H1 (cell line): Measurements from ENCODE around the gene PPRC1. TPM values are rescaled to one million over a fixed set of nuclear protein-coding genes. Genes with fewer than 3 reads are reported as not detected.

Experiments used
- CTCF ChIA-PET: fragments of 300-600 bp; sonication (Branson Sonifier 250); formaldehyde crosslinking; loops from one replicate; lab custom pipeline; 2021; ENCODE audit not compliant: partially characterized antibody; lab: Charles Lee
- POLR2A ChIA-PET: fragments of 300-600 bp; sonication (Branson Sonifier 250); formaldehyde crosslinking; loops from one replicate; lab custom pipeline; 2021; ENCODE audit warnings: inconsistent platforms; ENCODE audit not compliant: partially characterized antibody; lab: Charles Lee
- DNase-seq, 2 experiments: peaks; one replicate each; pipeline versions ENCODE4 v3.0.0 to v3.0.0-alpha.2; 2010 to 2022; ENCODE audit warnings: low spot score in 2 of 2, low read depth in 1 of 2, mixed read lengths in 1 of 2
- FAIRE-seq: peaks from 2 replicates; lab custom pipeline; 2011; peaks lifted over from hg19 to GRCh38; lab: Jason Lieb, UNC
- H2AFZ ChIP-seq: 2 replicates; pipeline ENCODE4 v1.8.1; 2012; ENCODE audit warnings: low read length, inconsistent platforms
- H2AK5ac ChIP-seq: 2 replicates; pipeline ENCODE4 v1.6.1; 2013; ENCODE audit warnings: low read depth, low read length
- H2BK120ac ChIP-seq: replicated peaks from 2 replicates; pipeline ENCODE3; 2013; ENCODE audit warnings: low read depth, low read length, inconsistent platforms
- H2BK12ac ChIP-seq: 2 replicates; pipeline ENCODE4 v1.6.1; 2013; ENCODE audit warnings: low read depth, low read length
- H2BK15ac ChIP-seq: 2 replicates; pipeline ENCODE4 v1.6.1; 2013; ENCODE audit warnings: low read length
- H2BK20ac ChIP-seq: 2 replicates; pipeline ENCODE4 v1.6.1; 2013; ENCODE audit warnings: low read length
- H2BK5ac ChIP-seq: 2 replicates; pipeline ENCODE4 v1.6.1; 2013; ENCODE audit warnings: low read depth, low read length
- H3K14ac ChIP-seq: 2 replicates; pipeline ENCODE4 v1.6.1; 2013; ENCODE audit warnings: inconsistent platforms; ENCODE audit not compliant: insufficient read length
- H3K18ac ChIP-seq: 2 replicates; pipeline ENCODE4 v1.6.1; 2013; ENCODE audit warnings: low read length; ENCODE audit errors: extremely low read depth
- H3K23ac ChIP-seq: 2 replicates; pipeline ENCODE4 v1.6.1; 2013; ENCODE audit warnings: inconsistent platforms; ENCODE audit not compliant: insufficient read length
- H3K23me2 ChIP-seq: 2 replicates; pipeline ENCODE4 v1.6.1; 2013; ENCODE audit warnings: low read depth, low read length
- H3K27ac ChIP-seq: 2 replicates; pipeline ENCODE4 v1.6.1; 2011; ENCODE audit warnings: low read depth, low read length, inconsistent platforms
- H3K27me3 ChIP-seq, 4 experiments: replicated peaks in 1 of 4; 1 replicate in 1 of 4; 2 replicates in 3 of 4; pipeline versions ENCODE4 v1.6.1 to v1.8.1; 2011 to 2013; ENCODE audit warnings: low read length in 3 of 4, mild to moderate bottlenecking in 3 of 4, inconsistent platforms in 2 of 4, mixed read lengths in 2 of 4, moderate library complexity in 1 of 4; ENCODE audit not compliant: control insufficient read depth in 3 of 4, insufficient read depth in 3 of 4; ENCODE audit errors: extremely low read depth in 1 of 4
- H3K36me3 ChIP-seq, 4 experiments: 2 replicates each; pipeline versions ENCODE4 v1.6.1 to v1.8.1; 2011 to 2013; ENCODE audit warnings: mild to moderate bottlenecking in 4 of 4, low read length in 3 of 4, moderate library complexity in 2 of 4, control low read depth in 1 of 4, inconsistent platforms in 1 of 4; ENCODE audit not compliant: insufficient read depth in 4 of 4, control insufficient read depth in 2 of 4
- H3K4ac ChIP-seq: replicated peaks from 2 replicates; pipeline ENCODE3; 2013; ENCODE audit warnings: low read length, low read depth, mixed read lengths, inconsistent platforms; ENCODE audit not compliant: insufficient read length
- H3K4me1 ChIP-seq, 4 experiments: replicated peaks in 1 of 4; 1 replicate in 1 of 4; 2 replicates in 3 of 4; pipeline versions ENCODE4 v1.6.1 to v1.8.1; 2011 to 2013; ENCODE audit warnings: low read length in 3 of 4, inconsistent platforms in 2 of 4, mixed read lengths in 1 of 4; ENCODE audit not compliant: insufficient read depth in 4 of 4, control insufficient read depth in 3 of 4
- H3K4me2 ChIP-seq, 2 experiments: 2 replicates each; pipeline versions ENCODE4 v1.6.1 to v1.8.1; 2011 to 2013; ENCODE audit warnings: low read depth in 2 of 2, low read length in 2 of 2, control low read depth in 1 of 2, inconsistent platforms in 1 of 2, mild to moderate bottlenecking in 1 of 2; ENCODE audit not compliant: insufficient read depth in 1 of 2
- H3K4me3 ChIP-seq, 4 experiments: fragments of 200-600, 300-600 bp in 1 of 4; sonication (generic), shearing (Covaris generic), sonication (Bioruptor Twin) in 1 of 4; 2 replicates each; pipeline versions ENCODE4 v1.5.1 to v1.8.1; 2011 to 2016; ENCODE audit warnings: low read length in 4 of 4, low read depth in 3 of 4, control low read depth in 2 of 4, inconsistent platforms in 2 of 4, mild to moderate bottlenecking in 2 of 4, mixed read lengths in 1 of 4, moderate library complexity in 1 of 4; ENCODE audit not compliant: insufficient read depth in 2 of 4; ENCODE audit errors: extremely low read depth in 1 of 4
- H3K56ac ChIP-seq: replicated peaks from 2 replicates; pipeline ENCODE3; 2013; ENCODE audit warnings: low read depth, mild to moderate bottlenecking, mixed read lengths, low read length, inconsistent platforms; ENCODE audit not compliant: insufficient read length
- H3K79me1 ChIP-seq: 2 replicates; pipeline ENCODE4 v1.6.1; 2013; ENCODE audit warnings: low read depth, low read length, control low read depth
- H3K79me2 ChIP-seq, 2 experiments: 2 replicates each; pipeline versions ENCODE4 v1.6.1 to v1.8.1; 2012 to 2013; ENCODE audit warnings: low read length in 2 of 2, mild to moderate bottlenecking in 2 of 2, inconsistent platforms in 1 of 2; ENCODE audit not compliant: insufficient read depth in 2 of 2, control insufficient read depth in 1 of 2
- H3K9ac ChIP-seq, 4 experiments: replicated peaks in 1 of 4; 1 replicate in 1 of 4; 2 replicates in 3 of 4; pipeline versions ENCODE4 v1.6.1 to v1.8.1; 2011 to 2013; ENCODE audit warnings: low read depth in 3 of 4, low read length in 3 of 4, control low read depth in 2 of 4, mild to moderate bottlenecking in 2 of 4, moderate library complexity in 2 of 4, inconsistent platforms in 1 of 4; ENCODE audit errors: extremely low read depth in 1 of 4
- H3K9me3 ChIP-seq, 2 experiments: 2 replicates each; pipeline versions ENCODE4 v1.6.1 to v1.8.1; 2012 to 2013; ENCODE audit warnings: mild to moderate bottlenecking in 2 of 2, moderate library complexity in 2 of 2, control low read depth in 1 of 2, inconsistent platforms in 1 of 2, low read depth in 1 of 2, low read length in 1 of 2, mixed read lengths in 1 of 2; ENCODE audit not compliant: insufficient read depth in 2 of 2
- H4K20me1 ChIP-seq, 2 experiments: replicated peaks in 1 of 2; 2 replicates each; pipeline versions ENCODE3 to v1.8.1; 2011 to 2013; ENCODE audit warnings: inconsistent platforms in 2 of 2, low read length in 2 of 2, mild to moderate bottlenecking in 1 of 2; ENCODE audit not compliant: insufficient read depth in 2 of 2, control insufficient read depth in 1 of 2
- H4K5ac ChIP-seq: 2 replicates; pipeline ENCODE4 v1.6.1; 2013; ENCODE audit warnings: low read length, low read depth, mixed read lengths, inconsistent platforms; ENCODE audit not compliant: insufficient read length
- H4K8ac ChIP-seq: 2 replicates; pipeline ENCODE4 v1.8.0; 2013; ENCODE audit warnings: mild to moderate bottlenecking, moderate library complexity, low read length, inconsistent platforms; ENCODE audit not compliant: insufficient read depth; ENCODE audit errors: extremely low read depth
- H4K91ac ChIP-seq: replicated peaks from 2 replicates; pipeline ENCODE3; 2013; ENCODE audit warnings: low read length, mixed read lengths, inconsistent platforms; ENCODE audit not compliant: insufficient read length
- CTBP2 ChIP-seq: IDR thresholded peaks from 2 replicates; pipeline ENCODE4 v1.7.0; 2011; ENCODE audit warnings: borderline replicate concordance, mild to moderate bottlenecking, moderate library complexity, mixed read lengths, low read length; ENCODE audit not compliant: insufficient read depth, insufficient read length
- EZH2 ChIP-seq: fragments of 200-600 bp; sonication (generic); IDR thresholded peaks from 2 replicates; pipeline ENCODE4 v1.7.1; 2012; ENCODE audit warnings: low read depth, mild to moderate bottlenecking, moderate library complexity, low read length, inconsistent platforms; ENCODE audit not compliant: severe bottlenecking
- FOSL1 ChIP-seq: IDR thresholded peaks from 2 replicates; pipeline ENCODE4 v1.6.1; 2011; ENCODE audit warnings: mild to moderate bottlenecking, low read depth, low read length, moderate library complexity; ENCODE audit not compliant: insufficient read depth
- MAFK ChIP-seq: IDR thresholded peaks from 2 replicates; pipeline ENCODE4 v1.6.1; 2012; ENCODE audit warnings: low read depth, mild to moderate bottlenecking, improper control_type of control experiment, low read length
- SP4 ChIP-seq: IDR thresholded peaks from 2 replicates; pipeline ENCODE4 v1.6.1; 2012; ENCODE audit warnings: low read length, inconsistent platforms
- WGBS, 2 experiments: shearing (Covaris generic) in 1 of 2; methylation state at CpG; one replicate each; pipeline versions ENCODE4 v1.1.6 to v1.1.7; 2013 to 2015; ENCODE audit warnings: low lambda C conversion rate in 2 of 2, mixed read lengths in 2 of 2, inconsistent platforms in 1 of 2, low coverage in 1 of 2, missing lambda C conversion rate in 1 of 2; ENCODE audit not compliant: insufficient replicate concordance in 2 of 2, insufficient coverage in 1 of 2, insufficient read length in 1 of 2; ENCODE audit errors: extremely low coverage in 1 of 2, missing lambda C conversion rate in 1 of 2; 5-methylcytosine and 5-hydroxymethylcytosine counted together
- polyA plus RNA-seq, 7 experiments: library from polyadenylated mRNA; depleted of rRNA in 3 of 7; stranded (reverse) in 5 of 7; unstranded in 2 of 7; fragments of >200 nt in 5 of 7; fragments of 200-250 nt in 2 of 7; gene quantifications; 1 replicate in 5 of 7; 2 replicates in 1 of 7; 4 replicates in 1 of 7; pipeline versions ENCODE4 v1.2.1 to v1.2.3, GENCODE V29; 2011 to 2013; ENCODE audit warnings: missing spikeins in 2 of 7, mixed read lengths in 2 of 7
- total RNA-seq: library from RNA; stranded (reverse); fragmentation: NEBNext Ultra II Directional; extraction: Animal tissue kit (Norgen Biotek cat#: 25700); gene quantifications from 2 replicates; pipeline ENCODE4 v1.2.1, GENCODE V29; 2021
- TF ChIP-seq, protein P1 (sequence below): IDR thresholded peaks from 2 replicates; pipeline ENCODE4 v1.6.1; 2012; ENCODE audit warnings: inconsistent platforms

Gene PPRC1
- total and polyA plus RNA-seq, 2 of the 8 experiments (the other 6 are each of a cell fraction or from before 2014, with no cell fraction given): 46.5 to 88.4 TPM

DNA sequence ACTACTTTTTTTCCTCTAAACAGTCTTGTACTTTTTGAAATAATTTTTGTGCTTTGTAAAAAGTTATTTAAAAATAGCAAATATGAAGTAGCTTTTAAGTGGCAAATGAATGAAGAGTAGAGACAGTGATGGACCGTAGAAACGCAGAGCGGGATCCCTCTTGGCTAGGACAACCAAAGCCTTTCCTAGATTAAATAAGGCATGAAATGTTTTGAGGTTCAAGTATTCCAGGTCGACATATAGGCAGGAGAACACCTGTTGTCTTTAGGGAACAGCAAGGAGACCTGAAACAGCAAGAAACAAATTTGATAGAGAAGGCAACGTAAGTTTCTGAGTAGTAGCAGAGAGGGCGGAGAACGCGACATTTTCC, 662 bp upstream of the PPRC1 start:
- peak overlapping the region; percentile 75 to 95 (median 86) for H3K4me3 ChIP-seq
- DNase-seq: no peak
- ChIA-PET POLR2A (interaction anchor here (0.6 to 3.7 kb wide), 17 partner anchors 9 to 266 kb away, joined by 3 to 23 read pairs (median 4); partner anchors contain the start of genes LDB1 and NOLC1), CTCF (interaction anchor here (1.1 to 2.8 kb wide), 8 partner anchors 9 to 266 kb away, joined by 3 to 28 read pairs (median 4); partner anchors contain the start of gene NOLC1)
- no peak overlapping the region for H2BK20ac ChIP-seq
- H3K4me1 ChIP-seq: peaks cover 0 to 12% (median 3%) of the 10 kb centered on the region in 4 experiments; a peak in 4 of 7 replicates
- H3K79me2 ChIP-seq: peaks cover 39 to 43% of the 10 kb centered on the region in 2 experiments
- no peak overlapping the region for H2BK12ac ChIP-seq
- H3K27ac ChIP-seq: no peak overlapping the region
- H3K4ac ChIP-seq: no peak overlapping the region
- H2BK15ac ChIP-seq: no peak overlapping the region
- no peak for FAIRE-seq
- H3K56ac ChIP-seq: no peak overlapping the region
- H3K79me1 ChIP-seq: peaks cover 2% of the 10 kb centered on the region
- H3K9ac ChIP-seq: no peak overlapping the region
- peaks cover 15 to 21% of the 10 kb centered on the region in 2 experiments for H4K20me1 ChIP-seq
- H3K14ac ChIP-seq: no peak overlapping the region
- H3K23ac ChIP-seq: no peak overlapping the region
- WGBS, 2 experiments: 48% methylated on average over 8 of the region's 8 CpGs; no CpG with 5 or more reads in 1 of the 2 experiments
- no peak overlapping the region; the same call in 1 of the 2 replicates for H2BK5ac ChIP-seq
- H3K4me2 ChIP-seq: peak overlapping the region; percentile 20 to 90
- H3K9me3 ChIP-seq: no peaks in the 10 kb centered on the region
- H2AK5ac ChIP-seq: no peak overlapping the region
- H4K91ac ChIP-seq: no peak overlapping the region
- H3K36me3 ChIP-seq: no peaks in the 10 kb centered on the region
- H2AFZ ChIP-seq: peak overlapping the region; percentile 99
- no peak overlapping the region for H4K5ac ChIP-seq
- no peak overlapping the region for H4K8ac ChIP-seq
- no peaks in the 10 kb centered on the region for H3K27me3 ChIP-seq
- no peak overlapping the region for H3K18ac ChIP-seq
- no peak overlapping the region for H2BK120ac ChIP-seq
- H3K23me2 ChIP-seq: peaks cover 10% of the 10 kb centered on the region; the same call in 1 of the 2 replicates
- TF ChIP-seq FOSL1 (no peak), SP4 (no peak), EZH2 (no peak), CTBP2 (no peak), MAFK (no peak)
- TF ChIP-seq, protein P1, sequence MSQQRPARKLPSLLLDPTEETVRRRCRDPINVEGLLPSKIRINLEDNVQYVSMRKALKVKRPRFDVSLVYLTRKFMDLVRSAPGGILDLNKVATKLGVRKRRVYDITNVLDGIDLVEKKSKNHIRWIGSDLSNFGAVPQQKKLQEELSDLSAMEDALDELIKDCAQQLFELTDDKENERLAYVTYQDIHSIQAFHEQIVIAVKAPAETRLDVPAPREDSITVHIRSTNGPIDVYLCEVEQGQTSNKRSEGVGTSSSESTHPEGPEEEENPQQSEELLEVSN: no peak
